NOMO-1 treated with DMSO at 0.1 percent for 48 hours (cell line): ENCODE data around the gene PDE5A.
A peak's percentile ranks its signal among the peaks of the same experiment; 100 is the strongest.
"Not testable (repeated sequence)": the region's sequence is repeated elsewhere in the genome, so short reads cannot be mapped to it uniquely, and the experiment has no call there.

Experiments used
- DNase-seq: peaks from one replicate; lab custom pipeline; 2025; ENCODE audit not compliant: unreplicated experiment; lab: John Stamatoyannopoulos, UW

Gene PDE5A

DNA sequence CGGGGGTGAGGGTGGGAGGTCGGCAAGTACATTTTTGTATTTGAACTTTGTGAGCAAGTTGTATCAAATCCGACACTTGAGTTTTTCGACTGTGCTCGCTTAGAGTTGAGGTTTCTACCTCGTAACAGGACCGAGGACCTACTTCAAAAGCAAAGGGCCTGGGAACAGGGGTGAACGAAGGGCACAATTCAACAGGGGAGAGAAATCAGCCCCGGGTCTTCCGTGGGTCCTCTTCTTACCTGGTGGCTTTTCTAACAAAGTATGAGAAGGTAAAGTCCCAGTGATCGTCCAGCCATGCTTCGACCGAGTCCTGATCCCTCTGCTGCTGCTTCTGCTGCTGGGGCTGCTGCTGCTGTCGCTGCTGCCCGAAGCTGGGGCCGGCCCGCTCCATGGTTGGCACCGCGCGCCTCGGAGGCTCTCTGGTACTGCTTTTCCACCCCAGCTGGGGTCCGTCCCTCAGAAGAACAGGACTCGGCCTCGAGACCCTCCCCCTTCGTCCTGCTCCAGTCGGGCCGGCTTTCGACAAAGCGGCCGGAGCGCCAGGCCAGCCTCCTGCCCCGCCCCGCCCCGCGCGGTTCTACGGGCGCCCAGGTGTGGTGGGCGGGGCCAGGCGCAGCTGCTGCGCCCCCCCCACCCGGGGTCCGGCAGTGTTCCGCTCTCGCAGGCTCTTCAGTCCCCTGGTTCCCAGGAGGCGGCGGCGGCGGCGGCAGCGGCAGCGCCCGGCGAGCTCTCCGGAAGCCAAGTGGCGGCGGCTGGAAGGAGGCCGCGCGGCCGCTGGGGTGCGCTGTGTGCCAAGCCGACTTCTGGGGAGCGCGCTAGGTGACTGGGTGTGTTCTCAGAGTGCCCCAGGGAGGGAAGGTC, at the start of gene PDE5A:
Gene PDE5A, minus strand, starts transcription at position 524 of the 861 bp plus-strand sequence. Its CDS starts 133 bp downstream, at position 391.
- peak; percentile 44 for DNase-seq

- DNase-seq: no peak
These were observed 47.5 kb upstream of the PDE5A start for GRCh38 chr4:119676101-119676500.

GRCh38 chr4:119675391-119675790, 46.8 kb upstream of the PDE5A start:
- DNase-seq: no peak

GRCh38 chr4:119672938-119673337, 44.3 kb upstream of the PDE5A start:
- DNase-seq: no peak

- no peak for DNase-seq
These were observed 43.5 kb upstream of the PDE5A start for GRCh38 chr4:119672086-119672485.

GRCh38 chr4:119671205-119671604, 42.6 kb upstream of the PDE5A start:
- DNase-seq: no peak

DNA sequence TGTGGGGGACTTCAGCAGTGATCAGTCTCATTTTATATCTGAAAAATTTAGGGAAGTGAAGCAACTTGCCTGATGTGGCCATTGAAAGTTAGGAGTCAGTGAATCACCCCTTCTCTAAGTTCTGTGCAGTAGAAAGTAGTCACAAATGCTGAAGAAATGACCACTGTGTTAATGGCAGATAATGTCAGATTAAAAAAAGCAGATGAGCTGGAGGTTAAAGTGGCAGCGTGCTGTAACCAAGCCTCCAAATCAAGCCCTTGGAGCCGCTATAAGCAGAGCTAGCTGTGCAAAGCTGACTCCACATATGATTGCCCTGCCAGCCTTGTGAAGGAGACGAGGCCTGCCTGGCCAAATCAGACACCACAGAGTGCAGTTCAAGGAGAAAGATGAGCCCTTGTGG, 39.2 kb upstream of the PDE5A start:
- no peak for DNase-seq

DNA sequence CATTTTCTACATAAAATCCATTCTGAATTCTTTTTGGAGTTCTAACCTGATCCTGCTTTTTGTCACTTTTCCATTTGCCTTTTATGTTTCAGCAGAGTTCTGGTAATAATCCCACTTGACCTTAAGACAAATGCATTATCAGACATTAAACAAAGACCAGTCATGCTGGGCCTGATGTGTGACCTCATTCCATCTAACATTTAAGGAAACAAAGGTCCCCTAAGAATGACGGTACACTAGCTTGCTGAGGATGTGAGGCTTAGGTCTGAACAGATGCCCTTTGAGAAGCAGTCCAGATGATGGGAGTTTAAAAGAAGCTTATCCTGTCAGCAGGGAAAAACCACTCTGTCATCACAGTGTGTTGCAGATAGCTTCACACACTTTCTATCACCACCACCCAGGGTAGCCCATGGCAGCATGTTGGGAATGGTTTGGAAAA, 38.1 kb upstream of the PDE5A start:
- no peak for DNase-seq

GRCh38 chr4:119665752-119666151, 37.1 kb upstream of the PDE5A start:
- DNase-seq: no peak

DNA sequence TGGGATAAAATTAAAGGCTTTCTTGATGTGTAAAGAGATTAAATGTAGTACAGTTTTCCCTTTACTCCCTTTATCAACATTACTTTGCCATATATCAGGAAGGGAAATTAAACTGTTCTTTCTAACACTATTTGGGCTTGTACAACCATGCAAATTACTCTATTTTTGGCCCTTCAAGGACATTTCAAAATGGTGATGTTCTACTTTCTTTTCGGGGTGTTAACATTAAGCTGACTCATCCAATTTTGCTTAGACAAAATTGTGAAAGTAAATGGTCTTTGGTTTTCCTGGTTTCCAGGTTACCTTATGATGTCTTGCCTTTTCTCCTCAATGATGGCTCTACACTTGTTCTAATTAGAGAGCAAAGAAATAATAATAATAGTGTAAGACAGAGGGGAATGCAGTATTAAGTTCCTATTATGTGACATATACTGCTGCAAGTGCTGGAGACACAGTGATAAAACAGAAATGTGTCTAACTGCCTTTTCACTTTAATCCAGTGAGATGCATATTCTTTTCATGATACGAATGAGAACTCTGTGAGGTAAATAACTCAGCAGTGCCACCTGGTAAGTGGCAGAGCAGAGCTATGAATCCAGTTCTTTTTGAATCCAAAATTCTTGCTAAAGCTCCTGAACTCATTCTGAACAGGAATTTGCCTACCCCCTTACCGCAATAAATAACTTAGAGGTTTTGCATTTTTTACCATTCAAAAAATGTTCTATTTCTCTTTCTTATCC, 35.7 kb upstream of the PDE5A start:
- no peak for DNase-seq

GRCh38 chr4:119663160-119663788, 34.7 kb upstream of the PDE5A start:
- no peak for DNase-seq

DNA sequence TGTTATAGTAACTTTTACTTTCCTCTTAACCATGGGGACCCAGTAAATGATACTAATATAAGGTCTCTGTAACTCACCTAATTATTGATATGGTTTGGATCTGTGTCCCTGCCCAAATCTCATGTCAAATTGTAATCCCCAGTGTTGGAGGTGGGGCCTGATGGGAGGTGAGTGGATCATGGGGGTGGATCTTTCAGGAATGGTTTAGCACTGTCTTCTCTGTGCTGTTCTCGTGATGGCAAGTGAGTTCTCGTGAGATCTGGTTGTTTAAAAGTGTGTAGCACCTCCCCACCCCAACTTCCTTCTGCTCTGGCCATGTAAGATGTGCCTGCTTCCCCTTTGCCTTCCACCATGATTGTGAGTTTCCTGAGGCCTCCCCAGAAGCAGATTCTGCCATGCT, 34.0 kb upstream of the PDE5A start:
- not testable (repeated sequence) for DNase-seq

GRCh38 chr4:119661231-119661630, 32.6 kb upstream of the PDE5A start:
- DNase-seq: no peak

DNA sequence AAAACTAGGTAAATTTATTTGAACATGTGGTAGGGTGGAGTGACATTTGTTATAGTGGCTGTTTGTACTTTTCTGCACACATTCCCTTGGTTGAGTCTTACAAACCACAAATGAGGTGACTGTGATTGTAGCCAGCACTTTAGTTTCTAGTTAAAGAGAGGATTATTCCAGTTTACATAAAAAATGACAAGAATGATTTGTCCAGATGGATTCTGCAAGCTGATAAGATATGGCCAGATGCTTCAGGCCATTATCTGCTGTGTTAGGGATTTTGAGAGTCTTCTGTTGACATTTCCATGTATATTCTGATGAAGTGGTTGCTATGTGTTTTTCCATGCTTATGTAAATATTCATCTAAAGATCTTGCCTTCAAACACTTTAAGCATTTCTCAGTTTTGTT, 31.0 kb upstream of the PDE5A start:
- no peak for DNase-seq

DNA sequence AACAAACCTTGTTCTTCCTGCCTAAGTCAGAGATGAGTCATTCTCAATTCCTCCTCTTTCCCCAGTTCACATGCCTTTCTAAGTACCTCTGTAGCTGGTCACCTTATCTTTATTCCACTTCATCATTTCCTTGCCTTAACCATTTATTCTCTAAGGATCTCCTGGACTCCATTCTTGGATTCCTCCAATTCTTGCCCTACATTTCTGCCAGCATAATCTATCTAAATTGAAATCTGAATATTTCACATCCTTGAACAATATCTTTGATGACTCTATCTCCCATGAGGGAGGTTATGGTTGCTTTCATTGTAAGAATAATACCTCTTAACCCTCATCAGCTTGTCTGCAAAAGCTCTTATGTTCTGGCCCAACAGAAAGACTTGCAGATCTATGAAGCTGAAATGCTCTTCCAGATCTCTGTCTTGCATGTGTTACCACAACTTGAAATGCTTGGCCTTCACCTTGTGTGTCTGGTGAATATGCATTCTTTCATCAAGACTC, 28.6 kb upstream of the PDE5A start:
- no peak for DNase-seq

DNA sequence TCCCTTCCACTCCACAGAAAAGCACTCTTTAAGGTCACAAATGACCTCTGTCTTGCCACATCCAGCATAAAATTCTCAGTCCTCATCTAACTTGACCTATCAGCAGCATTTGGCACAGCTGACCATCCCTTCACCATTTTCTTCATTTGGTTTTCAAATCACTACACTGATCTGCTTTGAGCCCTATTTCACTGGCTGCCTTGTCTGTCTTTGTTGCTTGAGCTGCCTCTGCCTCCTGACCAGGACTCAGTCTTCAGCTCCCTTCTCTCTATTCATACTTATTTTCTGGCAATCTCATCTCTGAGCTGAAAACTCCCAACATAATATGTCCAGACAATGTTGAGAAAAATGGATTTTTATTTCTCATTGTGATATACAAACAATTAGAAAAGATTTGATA, 27.7 kb upstream of the PDE5A start:
- DNase-seq: no peak

- no peak for DNase-seq
These were observed 26.7 kb upstream of the PDE5A start for GRCh38 chr4:119655111-119655837.

DNA sequence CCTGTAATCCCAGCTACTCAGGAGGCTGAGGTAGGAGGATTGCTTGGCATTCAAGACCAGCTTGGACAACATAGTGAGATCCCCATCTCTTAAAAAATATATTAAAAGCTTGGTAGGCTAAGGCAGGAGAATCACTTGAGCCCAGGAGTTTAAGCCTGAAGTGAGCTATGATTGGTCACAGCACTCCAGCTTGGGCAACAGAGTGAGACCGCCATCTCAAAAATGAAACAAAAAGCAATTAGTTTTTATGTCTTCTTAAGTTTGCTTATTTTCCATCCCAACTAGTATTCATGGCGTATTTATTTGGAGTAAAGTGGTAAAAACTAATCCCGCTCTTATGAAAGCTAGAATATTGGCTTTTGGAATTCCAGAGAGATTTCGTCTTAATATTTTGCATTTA, 25.4 kb upstream of the PDE5A start:
- no peak for DNase-seq

DNA sequence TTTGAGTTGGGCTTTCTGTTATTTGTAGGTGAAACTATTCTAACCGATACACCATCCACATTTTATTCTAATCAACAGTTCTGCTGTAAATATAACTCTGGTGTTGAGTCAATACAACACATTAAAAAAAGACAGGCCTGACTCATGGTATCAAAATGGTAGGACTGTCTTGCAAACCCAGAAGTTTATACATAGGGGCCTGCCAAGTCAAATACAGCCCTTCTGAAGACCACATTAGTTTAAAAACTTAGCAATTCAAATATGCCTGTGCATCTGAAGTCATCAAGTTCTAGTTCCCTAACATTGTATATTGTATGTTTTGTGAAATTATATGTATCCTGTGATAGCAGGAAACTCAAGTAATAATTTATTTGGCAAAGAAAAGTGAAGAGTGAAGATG, 24.4 kb upstream of the PDE5A start:
- no peak for DNase-seq

DNA sequence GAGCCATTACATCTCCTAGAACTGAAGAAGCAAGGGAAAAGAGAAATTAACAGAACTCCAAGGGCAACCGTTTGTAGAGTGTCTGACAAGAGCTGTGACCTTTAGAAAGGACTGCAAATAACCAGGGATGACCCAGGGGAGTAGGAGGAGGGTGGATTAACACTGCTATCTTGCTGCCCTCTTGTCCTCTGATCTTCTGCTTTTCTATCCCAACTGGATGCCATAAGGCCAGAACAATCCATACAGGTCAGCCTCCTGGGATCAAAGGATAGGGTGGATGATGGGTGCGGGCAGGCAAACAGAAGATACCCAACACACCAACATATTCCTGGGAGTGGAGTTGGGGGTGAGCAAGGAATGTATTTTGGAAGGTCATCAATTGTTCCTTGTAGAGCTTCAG, 19.8 kb upstream of the PDE5A start:
- DNase-seq: no peak

DNA sequence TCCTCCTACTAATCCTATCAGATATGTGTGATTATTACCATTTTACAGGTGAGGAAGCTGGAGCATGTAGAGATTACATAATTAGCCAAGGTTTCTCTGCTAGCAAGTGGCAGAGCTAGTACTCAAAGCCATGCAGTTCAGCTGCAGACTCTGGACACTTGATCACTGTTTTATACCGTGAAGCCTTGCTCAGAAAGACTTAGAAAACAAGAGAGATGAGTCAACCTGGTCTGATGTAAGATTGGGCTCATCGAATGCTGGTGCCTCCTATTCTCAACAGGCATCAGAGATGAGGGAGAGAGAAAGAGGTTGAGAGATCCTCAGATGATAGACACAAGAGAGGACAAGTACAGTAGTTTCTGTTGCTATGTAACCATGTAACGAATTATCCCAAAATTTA, 19.0 kb upstream of the PDE5A start:
- DNase-seq: no peak
